Stimulated activated CD4-positive, alpha-beta T cell treated with anti-CD3 and anti-CD28 coated beads, Interleukin-15, amount 100 ng/mL, for 48 hours (primary cell): Measurements from ENCODE around the gene SPTLC3.
"Not testable (repeated sequence)": the region's sequence is repeated elsewhere in the genome, so short reads cannot be mapped to it uniquely, and the experiment has no call there.

ENCODE experiments used
- DNase-seq, 2 donors: peaks; one replicate each; pipeline ENCODE4 v3.0.0-alpha.2; 2020; ENCODE audit warnings: low read depth in 2 of 2

SPTLC3 gene

GRCh38 chr20:13008761-13009681 is at the start of gene SPTLC3:
Gene SPTLC3 (plus strand): TSS chr20:13008972. CDS start chr20:13009268, 296 bp downstream.
- no peak for DNase-seq

- no peak for DNase-seq
Observed at GRCh38 chr20:12961725-12962124, 47.0 kb upstream of the SPTLC3 start.

GRCh38 chr20:12962895-12963294 is 45.9 kb upstream of the SPTLC3 start:
- no peak for DNase-seq

GRCh38 chr20:12963416-12963815 is 45.4 kb upstream of the SPTLC3 start:
- DNase-seq: no peak

GRCh38 chr20:12965212-12965869 is 43.4 kb upstream of the SPTLC3 start:
- no peak for DNase-seq

GRCh38 chr20:12965870-12966251 is 42.9 kb upstream of the SPTLC3 start:
- DNase-seq: no peak

GRCh38 chr20:12966468-12967085 is 42.2 kb upstream of the SPTLC3 start:
- no peak for DNase-seq

GRCh38 chr20:12967932-12968331 is 40.8 kb upstream of the SPTLC3 start:
- no peak for DNase-seq

- no peak for DNase-seq
Observed at GRCh38 chr20:12968472-12968871, 40.3 kb upstream of the SPTLC3 start.

GRCh38 chr20:12969071-12969669 is 39.6 kb upstream of the SPTLC3 start:
- no peak for DNase-seq

- DNase-seq: no peak
Observed at GRCh38 chr20:12970372-12970821, 38.4 kb upstream of the SPTLC3 start.

GRCh38 chr20:12975833-12976608 is 32.8 kb upstream of the SPTLC3 start:
- no peak for DNase-seq

- no peak for DNase-seq
Observed at GRCh38 chr20:12976720-12977309, 32.0 kb upstream of the SPTLC3 start.

DNA sequence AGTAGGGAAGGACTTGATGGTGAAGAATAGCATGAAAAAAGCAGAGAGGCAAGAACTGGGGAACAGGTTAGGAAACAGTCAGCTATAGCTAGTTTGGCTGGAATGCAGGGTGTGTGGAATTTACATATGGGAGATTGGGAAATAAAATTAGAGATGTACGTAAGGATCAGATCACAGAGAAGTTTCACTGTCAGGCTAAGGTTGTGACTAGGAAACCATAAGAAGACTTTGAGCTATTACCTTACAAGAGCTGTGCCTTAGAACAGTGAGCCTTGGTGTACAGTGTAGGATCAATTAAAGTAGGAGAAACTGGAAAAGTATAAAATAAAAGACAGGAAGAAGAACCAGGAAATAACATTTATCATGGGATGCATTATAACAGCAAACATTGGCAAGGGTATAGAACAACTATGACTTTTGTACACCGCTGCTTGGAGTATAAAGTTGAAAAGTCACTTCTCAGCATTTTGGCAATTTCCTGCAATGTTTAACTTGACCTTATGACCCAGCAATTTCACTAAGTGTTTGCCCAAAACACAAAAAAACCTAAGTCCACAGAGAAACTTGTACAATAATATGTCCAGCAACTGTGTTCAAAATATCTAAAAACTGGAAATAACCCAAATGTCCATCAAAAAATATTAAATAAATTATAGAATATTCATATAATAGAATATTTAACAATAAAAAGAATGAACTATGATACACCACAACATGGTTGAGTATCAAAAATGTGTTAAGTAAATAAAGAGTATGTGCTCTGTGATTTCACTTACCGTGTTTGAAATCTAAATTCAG is 31.2 kb upstream of the SPTLC3 start:
- no peak for DNase-seq

DNA sequence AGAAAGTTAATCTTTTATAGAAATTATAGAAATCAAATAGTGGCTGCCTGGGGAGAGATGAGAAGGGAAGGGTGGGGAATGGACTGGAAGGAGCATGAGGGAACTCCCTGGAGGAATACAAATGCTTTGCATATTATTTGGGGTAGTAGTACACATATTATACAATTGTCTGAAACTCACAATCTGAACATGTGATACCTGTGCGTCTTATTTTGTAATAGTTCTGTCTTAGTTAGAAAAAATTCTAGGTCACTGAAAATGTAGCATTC is 30.7 kb upstream of the SPTLC3 start:
- DNase-seq: no peak

- no peak for DNase-seq
Observed at GRCh38 chr20:12978613-12979495, 29.9 kb upstream of the SPTLC3 start.

- not testable (repeated sequence) for DNase-seq
Observed at GRCh38 chr20:12979713-12980112, 29.1 kb upstream of the SPTLC3 start.

DNA sequence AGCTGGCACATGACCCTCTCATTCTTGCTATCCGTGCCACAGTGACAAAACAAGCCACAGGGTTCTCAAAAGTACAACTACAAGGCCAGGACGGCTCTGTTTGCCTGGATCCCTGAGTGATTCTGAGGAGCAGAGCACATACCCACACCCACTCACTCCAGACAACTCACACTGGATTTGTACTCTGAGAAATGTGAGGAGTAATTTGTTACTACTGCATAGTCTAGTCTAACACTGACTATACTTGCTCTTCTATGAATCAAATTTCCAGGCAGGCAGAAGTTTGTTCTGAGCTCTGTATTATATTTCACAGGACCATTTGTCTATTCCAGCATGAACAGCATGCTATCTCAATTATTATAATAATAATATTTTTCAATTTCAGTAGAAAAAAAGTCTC is 26.7 kb upstream of the SPTLC3 start:
- no peak for DNase-seq

- no peak for DNase-seq
Observed at GRCh38 chr20:12984069-12984765, 24.6 kb upstream of the SPTLC3 start.
